Measurements from ENCODE around the gene SCD.
"Not testable (repeated sequence)": the region's sequence is repeated elsewhere in the genome, so short reads cannot be mapped to it uniquely, and the experiment has no call there.

The SCD gene

GRCh38 chr10:100362570-100363496 lies 15.8 kb downstream of the SCD start:
- no peak for DNase-seq

DNA sequence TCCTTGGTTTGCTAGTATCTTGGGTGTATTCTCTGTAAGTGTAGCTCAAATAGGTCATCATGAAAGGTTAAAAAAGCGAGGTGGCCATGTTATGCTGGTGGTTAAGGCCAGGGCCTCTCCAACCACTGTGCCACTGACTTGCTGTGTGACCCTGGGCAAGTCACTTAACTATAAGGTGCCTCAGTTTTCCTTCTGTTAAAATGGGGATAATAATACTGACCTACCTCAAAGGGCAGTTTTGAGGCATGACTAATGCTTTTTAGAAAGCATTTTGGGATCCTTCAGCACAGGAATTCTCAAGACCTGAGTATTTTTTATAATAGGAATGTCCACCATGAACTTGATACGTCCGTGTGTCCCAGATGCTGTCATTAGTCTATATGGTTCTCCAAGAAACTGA lies 17.1 kb downstream of the SCD start:
- no peak for DNase-seq

DNA sequence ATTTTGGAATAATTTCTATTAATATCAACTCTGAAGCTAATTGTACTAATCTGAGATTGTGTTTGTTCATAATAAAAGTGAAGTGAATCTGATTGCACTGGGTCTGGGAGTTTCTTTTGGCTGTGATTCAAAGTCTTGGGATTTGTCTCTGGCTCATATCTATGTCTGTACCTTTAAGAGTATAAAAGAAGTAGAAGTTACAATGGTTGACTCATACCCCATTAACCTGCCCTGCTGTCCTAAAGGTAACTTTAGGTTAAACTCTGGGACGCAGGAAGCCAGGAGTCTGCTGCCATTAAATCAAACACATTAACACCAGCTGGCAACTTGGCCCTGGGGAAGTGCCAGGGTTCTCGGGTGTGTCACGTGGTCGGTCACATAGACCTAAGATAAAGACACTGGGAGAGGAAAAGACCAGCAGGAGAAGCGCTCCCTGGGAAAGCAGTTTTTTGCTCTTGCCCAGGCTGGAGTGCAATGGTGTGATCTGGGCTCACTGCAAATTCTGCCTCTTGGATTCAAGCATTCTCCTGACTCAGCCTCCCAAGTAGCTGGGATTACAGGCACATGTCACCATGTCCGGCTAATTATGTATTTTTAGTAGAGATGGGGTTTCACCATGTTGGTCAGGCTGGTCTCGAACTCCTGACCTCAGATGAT lies 17.8 kb downstream of the SCD start:
- DNase-seq: peak; percentile 55

GRCh38 chr10:100368721-100369120 lies 21.7 kb downstream of the SCD start:
- DNase-seq: no peak

DNA sequence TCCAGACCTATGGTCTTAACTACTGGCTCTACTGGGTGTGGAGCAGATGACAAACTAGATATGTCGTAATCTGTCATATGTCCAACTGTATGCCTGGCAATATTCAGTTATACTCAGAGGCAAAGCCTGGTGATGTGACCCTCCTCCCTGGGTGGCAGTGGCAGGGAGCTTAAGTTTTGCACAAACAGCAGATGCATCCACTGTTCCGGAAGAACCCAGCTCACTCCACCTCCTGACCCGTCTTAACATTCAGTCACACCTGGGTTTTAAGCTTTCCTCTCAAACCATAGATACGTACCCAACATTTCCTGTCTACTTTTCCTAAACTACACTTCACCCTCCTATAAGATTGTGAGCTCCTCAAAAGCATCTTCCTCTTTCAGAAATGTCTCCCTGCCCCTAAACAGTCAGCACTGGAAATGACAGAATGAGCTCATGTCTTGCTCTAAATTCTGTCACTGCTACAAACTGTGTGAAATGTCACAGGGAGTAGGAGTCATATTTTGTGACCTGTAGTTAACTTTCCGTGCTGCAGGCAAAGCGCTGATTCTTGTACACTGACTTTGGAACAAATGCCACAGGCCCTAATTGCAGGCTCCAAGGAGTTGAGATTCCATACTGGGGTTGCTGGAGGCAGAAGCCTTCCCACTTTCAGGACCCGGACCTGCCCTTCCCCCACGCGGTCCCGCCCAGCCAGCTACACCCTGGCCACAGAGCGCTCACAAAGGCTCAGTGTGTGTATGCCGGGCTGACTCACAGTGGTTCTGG lies 23.9 kb downstream of the SCD start:
- no peak for DNase-seq

- no peak for DNase-seq
Measured at GRCh38 chr10:100371482-100372027, 24.5 kb downstream of the SCD start.

DNA sequence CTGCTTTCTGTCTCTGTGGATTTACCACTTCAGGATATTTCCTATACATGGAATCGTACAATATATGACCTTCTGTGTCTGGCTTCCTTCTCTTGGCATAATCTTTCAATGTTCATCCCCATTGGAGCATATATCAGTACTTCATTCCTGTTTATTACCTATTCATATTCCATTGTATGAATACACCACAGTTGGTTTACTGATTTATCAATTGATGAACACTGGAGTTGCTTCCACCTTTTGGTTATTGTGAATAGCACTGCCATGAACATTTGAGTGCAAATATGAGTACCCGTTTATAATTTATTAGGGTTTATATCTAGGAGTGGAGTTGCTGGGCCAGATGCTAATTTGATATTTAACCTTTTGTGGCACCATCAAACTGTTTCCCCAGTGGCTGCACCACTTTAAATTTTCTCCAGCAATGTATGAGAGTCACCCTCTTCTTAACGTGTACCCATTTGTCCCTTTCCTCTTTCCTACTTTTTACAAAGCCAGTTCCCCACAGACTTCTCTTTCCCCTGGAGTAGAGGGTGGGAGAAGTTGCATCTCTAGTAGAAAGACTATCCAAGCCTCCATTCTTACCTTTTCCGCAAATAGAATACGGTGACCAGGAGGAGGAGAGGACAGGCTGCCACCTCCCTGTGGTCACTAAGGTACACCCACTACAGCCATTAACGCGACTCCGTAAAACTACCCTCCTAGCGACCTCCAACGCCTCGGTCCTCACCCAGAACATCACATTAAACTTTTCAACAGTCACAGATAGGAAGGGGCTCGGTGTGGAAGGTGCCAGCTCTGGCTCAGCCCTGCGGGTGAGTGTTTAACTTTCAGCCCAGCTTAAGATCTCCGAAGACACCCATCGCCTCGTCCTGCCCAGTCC lies 25.6 kb downstream of the SCD start:
- no peak for DNase-seq

GRCh38 chr10:100373298-100374199 lies 26.5 kb downstream of the SCD start:
- peak; percentile 91 for DNase-seq

DNA sequence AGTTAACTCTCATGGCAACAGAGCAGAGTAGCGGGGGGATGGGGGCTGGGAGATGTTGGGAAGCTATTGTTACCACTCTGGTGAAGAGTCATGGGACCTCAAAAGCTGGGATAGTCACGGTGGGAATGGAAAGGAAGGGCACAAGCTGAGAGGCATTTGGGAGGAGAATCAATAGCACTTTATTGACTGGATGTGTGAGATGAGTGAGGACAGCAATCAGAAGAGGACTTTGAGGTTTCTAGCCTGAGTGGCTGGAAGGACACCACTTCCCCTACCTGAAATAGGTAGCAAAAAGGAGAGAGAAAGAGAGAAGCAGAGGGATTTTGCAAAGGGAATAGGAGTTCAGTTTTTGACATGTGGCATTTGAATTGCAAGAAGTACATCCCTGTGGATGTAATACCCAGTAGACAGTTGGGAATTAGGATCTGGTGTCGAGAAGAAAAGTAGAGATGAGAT lies 27.2 kb downstream of the SCD start:
- no peak for DNase-seq

DNA sequence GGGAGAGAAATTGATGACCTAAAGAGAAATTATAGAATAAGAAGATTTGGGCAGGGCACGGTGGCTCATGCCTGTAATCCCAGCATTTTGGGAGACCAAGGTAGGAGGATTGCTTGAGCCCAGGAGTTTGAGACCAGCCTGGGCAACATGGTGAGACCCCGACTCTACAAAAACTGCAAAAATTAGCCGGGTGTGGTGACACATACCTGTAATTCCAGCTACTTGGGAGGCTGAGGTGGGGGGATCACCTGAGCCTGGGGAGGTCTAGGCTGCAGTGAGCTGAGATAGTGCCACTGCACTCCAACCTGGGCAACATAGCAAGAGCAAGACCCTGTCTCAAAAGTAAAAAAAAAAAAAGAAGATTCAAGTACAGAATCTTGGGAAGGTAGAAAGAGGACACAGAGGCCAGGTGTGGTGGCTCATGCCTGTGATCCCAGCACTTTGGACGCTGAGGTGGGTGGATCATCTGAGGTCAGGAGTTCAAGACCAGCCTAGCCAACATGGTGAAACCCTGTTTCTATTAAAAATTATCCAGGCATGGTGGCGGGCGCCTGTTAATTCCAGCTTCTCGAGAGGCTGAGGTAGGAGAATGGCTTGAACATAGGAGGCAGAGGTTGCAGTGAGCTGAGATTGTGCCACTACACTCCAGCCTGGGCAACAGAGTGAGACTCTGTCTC lies 27.8 kb downstream of the SCD start:
- DNase-seq: not testable (repeated sequence)

DNA sequence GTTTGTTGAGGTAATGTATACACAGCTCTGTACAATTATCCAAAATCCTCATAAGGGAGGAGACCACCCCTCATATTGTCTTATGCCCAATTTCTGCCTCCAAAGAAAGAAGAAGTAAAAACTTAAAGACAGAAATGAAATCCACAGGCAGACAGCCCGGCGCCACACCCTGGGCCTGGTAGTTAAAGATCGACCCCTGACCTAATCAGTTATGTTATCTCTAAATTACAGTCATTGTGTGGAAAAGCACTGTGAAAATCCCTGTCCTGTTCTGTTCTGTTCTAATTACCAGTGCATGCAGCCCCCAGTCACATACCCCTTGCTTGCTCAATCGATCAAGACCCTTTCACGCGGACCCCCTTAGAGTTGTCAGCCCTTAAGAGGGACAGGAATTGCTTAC lies 29.6 kb downstream of the SCD start:
- not testable (repeated sequence) for DNase-seq

GRCh38 chr10:100377830-100378229 lies 30.8 kb downstream of the SCD start:
- no peak for DNase-seq

- DNase-seq: no peak
Measured at GRCh38 chr10:100380400-100380799, 33.4 kb downstream of the SCD start.

GRCh38 chr10:100382553-100382952 lies 35.5 kb downstream of the SCD start:
- DNase-seq: no peak

DNA sequence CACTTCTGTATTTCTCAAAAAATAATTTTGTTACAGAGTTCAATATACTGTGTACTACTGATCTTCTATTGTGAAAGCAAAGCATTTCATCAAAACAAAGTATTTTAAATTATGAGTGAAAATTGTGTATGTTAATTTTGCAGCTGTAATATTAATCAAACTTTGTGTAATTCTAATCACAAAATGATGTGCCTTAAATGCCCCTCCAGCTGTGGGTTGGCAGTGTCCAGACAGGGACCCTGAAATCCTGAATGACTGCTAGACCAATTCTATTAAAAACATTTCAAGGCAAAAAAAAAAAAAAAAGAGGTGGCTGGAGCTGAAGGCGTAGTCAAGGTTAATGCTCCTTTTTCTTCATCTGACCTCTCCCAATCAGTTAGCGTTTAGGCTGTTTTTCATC lies 36.2 kb downstream of the SCD start:
- DNase-seq: no peak

GRCh38 chr10:100391163-100392002 lies 44.4 kb downstream of the SCD start:
- no peak for DNase-seq

- DNase-seq: no peak
Measured at GRCh38 chr10:100392686-100393003, 45.6 kb downstream of the SCD start.

DNA sequence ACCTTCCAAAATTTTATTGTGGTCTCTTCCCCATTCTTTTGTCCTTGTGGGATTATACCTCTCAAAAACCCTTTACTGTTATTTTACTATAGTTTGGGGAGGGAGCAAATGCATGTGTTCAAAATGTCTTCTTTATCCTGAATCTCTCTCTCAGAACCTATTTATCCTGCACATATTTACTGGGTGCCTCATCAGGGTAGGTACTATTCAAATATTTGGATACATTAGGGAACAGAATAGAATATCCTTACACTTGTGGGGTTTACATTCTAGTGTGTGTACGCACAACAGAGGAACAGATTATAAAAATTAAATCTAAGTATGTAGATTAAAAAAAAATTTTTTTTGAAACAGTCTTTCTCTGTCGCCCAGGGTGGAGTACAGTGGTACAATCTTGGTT lies 48.6 kb downstream of the SCD start:
- no peak for DNase-seq

GRCh38 chr10:100396605-100397004 lies 49.6 kb downstream of the SCD start:
- DNase-seq: no peak
